Heart left ventricle (tissue), 16 donors: ENCODE measurements around the gene TMEM126B. TPM values are rescaled to one million over a fixed set of nuclear protein-coding genes. Genes with fewer than 3 reads are reported as not detected.
"Not testable (repeated sequence)": the region's sequence is repeated elsewhere in the genome, so short reads cannot be mapped to it uniquely, and the experiment has no call there.

Experiments
- ATAC-seq, 4 donors: fragments of 200-7000 bp; cut with Tn5 transposase; one replicate each; pipeline ENCODE4 v1.9.1; 2020 to 2022; ENCODE audit warnings: moderate library complexity in 4 of 4, mild to moderate bottlenecking in 3 of 4, moderate number of reproducible peaks in 1 of 4
- DNase-seq, 5 donors: peaks; one replicate each; pipeline ENCODE4 v3.0.0-alpha.2; 2020
- H3K27ac ChIP-seq, 12 donors: fragments of 200-600 bp; sonication (generic) in 4 of 12; one replicate each; pipeline versions ENCODE4 v1.5.0 to v1.8.0; 2016 to 2022; ENCODE audit warnings: mild to moderate bottlenecking in 2 of 12
- H3K27me3 ChIP-seq, 9 donors: fragments of 200-600 bp; sonication (generic) in 2 of 9; one replicate each; pipeline versions ENCODE4 v1.5.1 to v1.8.0; 2016 to 2022; ENCODE audit warnings: mild to moderate bottlenecking in 3 of 9
- H3K36me3 ChIP-seq, 9 donors: fragments of 200-600 bp; sonication (generic) in 2 of 9; one replicate each; pipeline versions ENCODE4 v1.5.0 to v1.8.0; 2018 to 2022; ENCODE audit warnings: mild to moderate bottlenecking in 2 of 9
- H3K4me1 ChIP-seq, 12 donors: fragments of 200-600 bp; sonication (generic) in 4 of 12; one replicate each; pipeline versions ENCODE4 v1.5.0 to v1.8.0; 2016 to 2022; ENCODE audit warnings: mild to moderate bottlenecking in 3 of 12
- H3K4me3 ChIP-seq, 12 donors: fragments of 200-600 bp; sonication (generic) in 4 of 12; one replicate each; pipeline versions ENCODE4 v1.5.0 to v1.8.0; 2017 to 2022; ENCODE audit warnings: mild to moderate bottlenecking in 9 of 12, moderate library complexity in 4 of 12
- H3K9me3 ChIP-seq, 12 donors: fragments of 200-600 bp; sonication (generic) in 4 of 12; one replicate each; pipeline versions ENCODE4 v1.5.0 to v1.8.0; 2016 to 2022; ENCODE audit warnings: mild to moderate bottlenecking in 1 of 12
- CTCF ChIP-seq, 12 donors: fragments of 200-600 bp; sonication (generic) in 4 of 12; IDR thresholded peaks; one replicate each; pipeline versions ENCODE4 v1.5.0 to v1.8.0; 2018 to 2022; ENCODE audit warnings: antibody characterized with exemption in 12 of 12, mild to moderate bottlenecking in 5 of 12
- POLR2A ChIP-seq, 2 donors: fragments of 450-650 bp; IDR thresholded peaks; one replicate each; pipeline ENCODE4 v1.6.1; 2017; ENCODE audit warnings: antibody characterized with exemption in 2 of 2, mild to moderate bottlenecking in 2 of 2, moderate library complexity in 2 of 2
- WGBS, 4 donors: extraction: QIAGEN DNeasy Blood & Tissue Kit in 2 of 4; methylation state at CpG; one replicate each; pipeline versions ENCODE4 v1.1.5 to v1.1.7; 2013 to 2018; 5-methylcytosine and 5-hydroxymethylcytosine counted together
- intact Hi-C, 10 donors: fragments of 100-400 bp; cut with DNase I; formaldehyde crosslinking; loops; one replicate each; pipeline versions ENCODE4 v1.11.1 to v1.14.2; 2022
- polyA plus RNA-seq, 2 donors: library from polyadenylated mRNA; stranded (reverse); fragments of 200-250 nt; gene quantifications; one replicate each; pipeline ENCODE4 v1.2.3, GENCODE V29; 2013
- total RNA-seq, 9 donors: library from RNA; depleted of rRNA in 2 of 9; stranded (reverse); fragments of >200 nt in 2 of 9; fragmentation: NEBNext Ultra II Directional in 3 of 9; extraction: Animal tissue kit (Norgen Biotek cat#: 25700) in 3 of 9; gene quantifications; one replicate each; pipeline versions ENCODE4 v1.1.0 to v1.2.4, GENCODE V29; 2016 to 2023
- donor health status: ischemic (EF 13 %, LVEDD 7.1; RV severe dilation, severe dysfunction).
- donor health status: healthy with polysubstance abuse.
- donor health status: DM: no; HTN: yes; CAD: no.
- donor health status: DM: no; HTN: no; CAD: no.
- donor health status: ischemic (EF 25% LVEDD 6.9; RV normal size, moderate dysfunction).
- donor health status: ischemic (EF 25% LVEDD 5.7; RV mildly dilated, moderate dysfunction).
- donor health status: healthy.
- donor health status: DM: yes; HTN: yes; CAD: no.
- donor health status: ischemic (EF 35%, LVEDD 5.7; RV mildly dilated, moderate dysfunction).
- donor health status: nonischemic (EF 11% LVEDD 7.7; RV severe dilation, severe dysfunction).
- donor health status: DM: yes; HTN: yes; CAD: no.
- donor health status: PGD.
- donor health status: ischemic (EF 29% LVEDD 5.4; RV normal size, mild dysfunction).
- donor health status: nonischemic (EF 23%, LVEDD 6.1; RV moderate dilation, normal function).

TMEM126B gene
- total and polyA plus RNA-seq, 11 donors, result 42.7 to 129 (median 52.4) TPM

GRCh38 chr11:85602526-85603213 lies 25.7 kb upstream of the TMEM126B start:
- Histone ChIP-seq H3K27me3 (no peaks in the 10 kb centered on the region), H3K4me1 (no peaks in the 10 kb centered on the region), H3K9me3 (peaks cover 0 to 8% (median 0%) of the 10 kb centered on the region in 12 donors), H3K4me3 (no peak overlapping the region), H3K27ac (no peak overlapping the region), H3K36me3 (no peaks in the 10 kb centered on the region)
- intact Hi-C loops, result no loop called here
- no peak for TF ChIP-seq CTCF (IDR thresholded peaks at IDR 0.05)
- TF ChIP-seq POLR2A (IDR thresholded peaks at IDR 0.05), result no peak
- DNase-seq (no peak), ATAC-seq (no peak)
- WGBS, 4 donors, result 93 to 99% (median 95%) methylated on average over 2 of the region's 2 CpGs

- peaks cover 0 to 9% (median 0%) of the 10 kb centered on the region in 12 donors for H3K9me3 ChIP-seq
- H3K4me3 ChIP-seq, result no peak overlapping the region
- no peak overlapping the region for H3K27ac ChIP-seq
- TF ChIP-seq CTCF (IDR thresholded peaks at IDR 0.05) (no peak), POLR2A (IDR thresholded peaks at IDR 0.05) (no peak)
- WGBS, 4 donors, result 88 to 95% (median 91%) methylated on average over 4 of the region's 4 CpGs
- H3K36me3 ChIP-seq, result no peaks in the 10 kb centered on the region
- DNase-seq, result no peak
- no peaks in the 10 kb centered on the region for H3K4me1 ChIP-seq
- intact Hi-C loops, result no loop called here
- ATAC-seq, result no peak
- no peaks in the 10 kb centered on the region for H3K27me3 ChIP-seq
These were observed 25.2 kb upstream of the TMEM126B start for GRCh38 chr11:85603220-85603619.

- H3K27me3 ChIP-seq, H3K9me3 ChIP-seq, H3K4me1 ChIP-seq, H3K36me3 ChIP-seq, H3K4me3 ChIP-seq, ATAC-seq, H3K27ac ChIP-seq, intact Hi-C loops, DNase-seq: not testable (repeated sequence)
- 94 to 98% (median 97%) methylated on average over 3 of the region's 3 CpGs for WGBS, 4 donors
These were observed 22.2 kb upstream of the TMEM126B start for GRCh38 chr11:85606237-85606636.

GRCh38 chr11:85608621-85609020 lies 19.8 kb upstream of the TMEM126B start:
- H3K36me3 ChIP-seq, H3K9me3 ChIP-seq, H3K27me3 ChIP-seq, ATAC-seq, intact Hi-C loops, H3K4me3 ChIP-seq, DNase-seq, H3K27ac ChIP-seq, H3K4me1 ChIP-seq: not testable (repeated sequence)

- H3K9me3 ChIP-seq, H3K27ac ChIP-seq, H3K36me3 ChIP-seq, ATAC-seq, DNase-seq, H3K4me1 ChIP-seq, H3K4me3 ChIP-seq, H3K27me3 ChIP-seq, intact Hi-C loops: not testable (repeated sequence)
- WGBS, 4 donors, result 68 to 80% (median 72%) methylated on average over 2 of the region's 2 CpGs
These were observed 19.1 kb upstream of the TMEM126B start for GRCh38 chr11:85609286-85609685.

GRCh38 chr11:85611643-85612042 lies 16.8 kb upstream of the TMEM126B start:
- whole genome bisulfite sequencing, 4 donors, result 80 to 86% (median 85%) methylated on average over 2 of the region's 2 CpGs
- DNase-seq, intact Hi-C loops: not testable (repeated sequence)

More at GRCh38 chr11:85611643-85612042, 16.8 kb upstream of the TMEM126B start:
- H3K27ac ChIP-seq, ATAC-seq, H3K4me1 ChIP-seq, H3K9me3 ChIP-seq, H3K4me3 ChIP-seq, H3K36me3 ChIP-seq, H3K27me3 ChIP-seq: not testable (repeated sequence)
